IPS-NIHi11 (cell line): ENCODE results near the gene XXYLT1.
"Not testable (repeated sequence)": the region's sequence is repeated elsewhere in the genome, so short reads cannot be mapped to it uniquely, and the experiment has no call there.

Source experiments
- DNase-seq: peaks from one replicate; pipeline ENCODE4 v3.0.0; 2012; ENCODE audit warnings: mixed read lengths, low spot score

XXYLT1 gene

GRCh38 chr3:195208183-195208582 lies 62.8 kb downstream of the XXYLT1 start:
- DNase-seq, result no peak

- DNase-seq, result no peak
These were observed 63.2 kb downstream of the XXYLT1 start for GRCh38 chr3:195207731-195208130.

GRCh38 chr3:195207056-195207455 lies 63.9 kb downstream of the XXYLT1 start:
- no peak for DNase-seq

DNA sequence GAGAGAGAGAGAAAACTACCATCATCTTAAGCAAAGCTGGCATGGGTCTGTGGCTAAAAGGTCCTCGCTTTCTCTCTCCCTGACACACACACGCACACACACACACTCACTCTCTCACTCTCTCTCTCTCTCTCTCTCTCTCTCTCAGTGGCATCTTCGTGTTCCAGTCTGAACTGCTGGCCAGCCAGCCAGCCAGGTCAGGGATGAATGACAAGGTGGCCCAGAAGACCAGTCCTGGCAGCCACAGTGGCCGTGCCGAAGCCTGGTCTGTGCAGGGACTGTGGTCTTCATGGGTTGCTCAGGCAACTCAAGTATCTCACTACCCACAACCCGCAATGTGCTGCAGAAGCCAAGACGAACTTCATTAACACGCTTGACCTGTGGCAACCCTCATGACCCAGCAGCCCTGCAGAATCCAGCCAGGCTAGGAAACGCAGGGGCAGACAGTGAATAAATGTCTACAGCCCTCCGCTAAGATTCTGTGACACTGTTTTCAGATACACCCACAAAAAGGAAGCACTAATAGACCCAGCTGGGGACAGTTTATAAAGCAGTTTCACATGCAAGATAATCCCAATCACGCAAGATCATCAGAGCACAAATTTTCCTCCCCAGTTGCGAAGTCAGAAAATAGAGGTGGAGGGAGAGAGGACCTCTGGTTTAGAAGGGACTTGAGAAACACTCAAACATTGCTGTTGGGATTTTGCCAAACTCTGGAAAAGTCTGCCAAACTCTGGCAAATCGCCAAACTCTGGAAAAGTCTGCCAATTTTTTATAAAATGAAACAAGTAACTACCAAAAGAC lies 66.4 kb downstream of the XXYLT1 start:
- DNase-seq, result no peak

GRCh38 chr3:195203606-195204005 lies 67.4 kb downstream of the XXYLT1 start:
- DNase-seq, result no peak

DNA sequence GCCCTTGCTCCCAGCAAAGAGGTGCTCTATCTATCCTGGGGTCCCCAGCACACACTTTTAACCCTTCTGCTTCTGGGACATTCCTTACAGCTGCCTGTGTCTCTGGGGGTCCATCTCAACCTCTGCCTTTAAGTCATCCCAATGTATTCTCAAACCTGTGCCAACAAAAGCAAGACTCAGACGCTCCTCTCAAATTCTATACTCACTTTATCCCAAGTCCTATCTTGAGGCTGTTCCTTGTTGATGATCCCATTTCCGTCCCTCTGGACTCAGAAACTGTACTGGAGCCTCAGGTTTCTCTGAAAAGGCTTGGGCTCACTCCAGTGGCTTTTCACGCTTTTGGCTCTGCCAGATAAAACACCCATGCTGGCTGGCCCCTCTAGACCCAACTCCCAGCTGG lies 69.7 kb downstream of the XXYLT1 start:
- DNase-seq, result no peak

DNA sequence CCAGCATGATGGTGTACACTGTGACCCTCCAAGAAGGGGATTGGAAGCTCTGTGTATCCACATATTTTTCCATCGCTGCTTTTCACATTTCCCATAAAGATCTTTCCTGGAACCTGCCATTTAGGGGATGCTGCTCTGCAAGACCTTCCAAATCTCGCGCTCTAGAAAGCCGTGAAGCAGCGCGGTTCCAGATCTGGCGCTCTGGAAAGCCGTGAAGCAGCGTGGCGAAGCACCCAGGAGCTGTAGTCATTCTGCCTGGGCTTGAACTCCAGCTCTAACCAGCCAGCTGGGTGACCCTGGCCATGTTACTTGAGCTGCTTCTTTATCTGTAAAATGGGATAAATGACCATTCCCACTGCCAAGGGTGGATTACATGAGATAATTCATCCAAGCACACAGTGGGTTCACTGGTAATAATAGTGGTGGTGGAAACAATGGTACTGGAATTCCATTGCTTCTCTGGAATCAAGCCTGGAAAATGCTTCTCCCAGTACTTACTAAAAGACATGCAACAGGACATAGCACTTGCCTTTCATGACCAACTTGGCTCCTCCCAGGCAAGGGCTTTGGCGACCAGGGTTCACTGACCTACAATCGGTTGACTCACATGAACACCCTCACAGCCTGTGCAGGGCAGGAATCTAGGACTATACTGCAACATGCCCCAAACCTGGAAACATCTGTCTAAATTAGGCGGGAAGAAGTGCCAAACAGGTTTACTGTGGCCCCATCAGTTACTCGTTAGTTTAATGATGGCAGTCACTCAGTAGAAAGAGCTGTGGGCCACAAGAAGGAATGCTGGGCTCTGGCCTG lies 70.7 kb downstream of the XXYLT1 start:
- DNase-seq, result no peak

DNA sequence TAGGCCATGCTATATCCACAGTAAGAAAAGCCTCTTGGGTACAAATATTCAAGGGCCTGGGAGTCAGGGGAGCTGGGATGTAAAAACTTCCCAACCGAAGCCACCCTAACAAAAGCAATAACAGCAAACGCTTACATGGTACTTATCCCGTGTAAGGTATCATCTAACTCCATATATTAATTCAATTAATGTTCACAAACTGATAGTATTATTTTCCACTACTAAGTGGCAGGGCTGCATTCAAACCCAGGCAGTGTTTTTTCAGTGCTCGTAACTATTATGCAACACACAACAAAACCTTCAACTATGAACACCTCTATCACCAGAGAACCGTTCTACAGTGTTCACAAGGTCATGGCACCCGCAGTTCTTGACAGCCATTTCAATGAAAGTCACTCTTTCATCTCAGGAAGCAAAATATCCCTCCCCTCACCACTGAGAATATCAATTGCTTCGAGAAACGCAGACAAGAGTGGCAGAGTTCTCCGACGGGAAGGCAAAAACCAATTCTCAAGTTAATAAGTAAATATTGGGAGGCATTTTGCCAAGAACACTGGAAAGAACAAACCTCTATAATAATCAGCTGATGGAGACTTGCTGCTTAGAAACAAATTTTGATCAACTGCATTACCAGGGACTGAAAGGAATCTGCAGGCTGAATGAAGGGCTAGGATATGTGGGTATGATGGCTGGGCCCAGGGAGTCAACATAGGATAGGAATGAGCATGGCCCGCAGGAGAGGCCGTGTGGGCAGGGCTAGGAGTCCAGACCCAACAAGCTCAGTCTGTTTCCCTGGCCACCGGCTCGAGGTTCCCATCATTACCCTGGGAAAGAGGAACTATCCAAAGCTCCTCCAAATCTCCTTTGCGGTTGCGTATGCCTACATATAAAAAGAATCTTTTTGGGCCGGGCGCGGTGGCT lies 72.3 kb downstream of the XXYLT1 start:
- DNase-seq, result no peak

GRCh38 chr3:195197765-195198425 lies 73.1 kb downstream of the XXYLT1 start:
- DNase-seq, result no peak

GRCh38 chr3:195196266-195196665 lies 74.7 kb downstream of the XXYLT1 start:
- DNase-seq, result no peak

DNA sequence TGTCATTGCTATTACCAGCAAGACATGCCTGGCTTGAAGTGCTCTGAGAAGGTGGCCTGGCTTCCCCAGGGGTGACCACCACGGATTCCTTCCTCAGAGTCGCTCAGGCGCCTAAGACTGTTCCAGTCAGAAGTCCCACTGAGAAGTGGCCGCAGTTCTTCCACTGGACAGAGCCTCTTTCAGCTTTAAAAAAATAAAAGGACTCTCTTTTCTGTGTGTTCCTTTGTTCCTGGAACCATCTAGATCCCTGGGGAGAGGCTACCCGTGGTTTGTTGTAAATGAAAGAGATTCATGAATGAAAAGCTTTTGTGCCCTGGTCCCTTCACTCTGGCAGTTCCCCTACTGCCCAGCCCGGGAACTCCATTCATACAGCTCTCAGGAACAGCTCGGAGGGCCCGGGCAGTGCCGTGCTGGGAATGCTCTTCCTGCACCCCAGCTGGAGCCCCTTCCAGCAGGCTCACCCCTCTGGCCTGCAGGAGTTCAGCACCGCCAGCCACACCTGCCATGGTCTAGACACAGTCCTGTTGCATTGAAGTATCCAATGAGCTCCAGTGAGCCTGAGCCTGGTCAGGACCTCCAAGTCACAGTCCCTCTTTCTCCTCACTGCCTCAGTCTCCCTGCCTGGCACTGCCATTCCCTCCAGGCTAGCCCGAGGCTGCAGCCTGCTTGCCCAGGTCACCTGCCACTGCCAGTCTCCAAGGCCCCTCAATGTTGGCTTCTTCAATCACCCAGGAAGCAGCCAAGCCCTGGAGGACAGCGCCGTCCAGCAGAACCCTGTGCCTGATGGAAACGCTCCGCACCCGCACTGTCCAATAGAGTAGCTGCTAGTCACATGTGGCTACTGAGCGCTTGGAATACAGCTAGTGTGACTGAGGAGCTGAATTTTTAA lies 75.4 kb downstream of the XXYLT1 start:
- peak; percentile 74 for DNase-seq

- DNase-seq, result no peak
These were observed 76.3 kb downstream of the XXYLT1 start for GRCh38 chr3:195194559-195195206.

- DNase-seq, result no peak
These were observed 79.4 kb downstream of the XXYLT1 start for GRCh38 chr3:195191580-195191979.

DNA sequence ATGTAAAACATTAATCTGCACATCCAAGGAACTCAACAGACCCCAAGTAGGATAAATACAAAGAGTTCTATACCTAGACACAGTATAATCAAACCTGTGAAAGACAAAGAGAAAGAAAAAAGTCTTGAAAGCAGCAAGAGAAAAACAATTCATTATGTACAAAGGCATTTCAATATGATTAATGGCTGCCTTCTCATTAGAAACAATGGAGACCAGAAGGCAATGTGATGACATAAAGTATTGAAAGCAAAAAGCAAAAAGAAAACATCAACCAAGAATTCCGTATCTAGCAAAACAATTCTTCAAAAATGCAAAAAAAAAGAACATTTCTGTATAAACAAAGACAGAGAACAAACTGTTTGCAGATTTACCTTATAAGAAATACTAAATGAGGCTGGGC lies 81.1 kb downstream of the XXYLT1 start:
- DNase-seq, result no peak

GRCh38 chr3:195188426-195188927 lies 82.5 kb downstream of the XXYLT1 start:
- no peak for DNase-seq

- no peak for DNase-seq
These were observed 83.1 kb downstream of the XXYLT1 start for GRCh38 chr3:195187609-195188425.

- DNase-seq, result not testable (repeated sequence)
These were observed 84.3 kb downstream of the XXYLT1 start for GRCh38 chr3:195186710-195187047.

GRCh38 chr3:195186041-195186709 lies 84.8 kb downstream of the XXYLT1 start:
- no peak for DNase-seq

- DNase-seq, result no peak
These were observed 85.4 kb downstream of the XXYLT1 start for GRCh38 chr3:195185583-195185982.
